SK-N-SH (cell line): ENCODE data around the gene TSHZ2. TPM values are rescaled to one million over a fixed set of nuclear protein-coding genes. Genes with fewer than 3 reads are reported as not detected.

Experiments
- CTCF ChIA-PET: fragments of 300-600, 350-600 bp; formaldehyde crosslinking; extraction: SDS; loops from one replicate; lab custom pipeline; 2021; lab: Yijun Ruan, JAX
- POLR2A ChIA-PET: fragments of 350-600 bp; sonication (Branson Sonifier 250); formaldehyde crosslinking; extraction: SDS; loops from one replicate; lab custom pipeline; 2020; ENCODE audit warnings: antibody characterized with exemption, inconsistent platforms; lab: Yijun Ruan, JAX
- DNase-seq: peaks from one replicate; pipeline ENCODE4 v3.0.0; 2012
- H2AFZ ChIP-seq: fragments of 200-600 bp; sonication (generic); 2 replicates; pipeline ENCODE4 v1.8.1; 2016; ENCODE audit warnings: antibody characterized with exemption, mild to moderate bottlenecking, low read depth
- H3F3A ChIP-seq: fragments of 200-600 bp; sonication (generic); replicated peaks from 2 replicates; pipeline ENCODE3; 2016; ENCODE audit warnings: antibody characterized with exemption, mild to moderate bottlenecking; ENCODE audit not compliant: insufficient read depth
- H3K27ac ChIP-seq, 2 experiments: fragments of 200-500 bp in 1 of 2; fragments of 200-600 bp in 1 of 2; sonication (Bioruptor generic) in 1 of 2; sonication (generic), shearing (Covaris generic) in 1 of 2; 2 replicates each; pipeline versions ENCODE4 v1.5.1 to v1.6.1; 2014 to 2016; ENCODE audit warnings: low read depth in 2 of 2, inconsistent platforms in 1 of 2, low read length in 1 of 2, mild to moderate bottlenecking in 1 of 2, mixed read lengths in 1 of 2
- H3K27me3 ChIP-seq: fragments of 200-600 bp; sonication (generic), shearing (Covaris generic); 2 replicates; pipeline ENCODE4 v1.6.1; 2016; ENCODE audit warnings: mixed run types; ENCODE audit not compliant: insufficient read depth
- H3K36me3 ChIP-seq, 2 experiments: fragments of 200-500 bp in 1 of 2; fragments of 200-600 bp in 1 of 2; sonication (Bioruptor generic) in 1 of 2; sonication (generic) in 1 of 2; replicated peaks in 1 of 2; 2 replicates each; pipeline versions ENCODE3 to v1.5.1; 2014 to 2016; ENCODE audit warnings: low read length in 1 of 2, mild to moderate bottlenecking in 1 of 2; ENCODE audit not compliant: insufficient read depth in 2 of 2, control insufficient read depth in 1 of 2
- H3K4me1 ChIP-seq, 2 experiments: fragments of 200-500 bp in 1 of 2; fragments of 200-600 bp in 1 of 2; sonication (Bioruptor generic) in 1 of 2; sonication (generic), shearing (Covaris generic) in 1 of 2; 2 replicates each; pipeline versions ENCODE4 v1.5.1 to v1.6.1; 2014 to 2016; ENCODE audit warnings: low read depth in 1 of 2, low read length in 1 of 2, mixed run types in 1 of 2; ENCODE audit not compliant: insufficient read depth in 2 of 2, control insufficient read depth in 1 of 2
- H3K4me2 ChIP-seq: fragments of 200-600 bp; sonication (generic), shearing (Covaris generic); 2 replicates; pipeline ENCODE4 v1.6.1; 2017; ENCODE audit warnings: mixed run types
- H3K4me3 ChIP-seq, 2 experiments: fragments of 200-500 bp in 1 of 2; fragments of 200-600 bp in 1 of 2; sonication (Bioruptor generic) in 1 of 2; sonication (generic), shearing (Covaris generic) in 1 of 2; 2 replicates each; pipeline versions ENCODE4 v1.5.1 to v1.8.1; 2014 to 2016; ENCODE audit warnings: low read depth in 2 of 2, inconsistent platforms in 1 of 2, low read length in 1 of 2, mild to moderate bottlenecking in 1 of 2, mixed read lengths in 1 of 2, moderate library complexity in 1 of 2
- H3K79me2 ChIP-seq: fragments of 200-600 bp; sonication (generic); 2 replicates; pipeline ENCODE4 v1.8.1; 2017; ENCODE audit warnings: mild to moderate bottlenecking; ENCODE audit not compliant: insufficient read depth
- H3K9ac ChIP-seq: fragments of 200-600 bp; sonication (generic); 2 replicates; pipeline ENCODE4 v1.6.1; 2017; ENCODE audit warnings: mixed run types
- H3K9me2 ChIP-seq: fragments of 200-600 bp; sonication (generic); 2 replicates; pipeline ENCODE4 v1.6.1; 2017; ENCODE audit warnings: mixed run types
- H3K9me3 ChIP-seq: fragments of 200-600 bp; sonication (generic); 2 replicates; pipeline ENCODE4 v1.6.1; 2017; ENCODE audit warnings: mixed run types, mild to moderate bottlenecking, moderate library complexity
- H4K20me1 ChIP-seq: fragments of 200-600 bp; sonication (generic); 2 replicates; pipeline ENCODE4 v1.6.1; 2017; ENCODE audit warnings: mild to moderate bottlenecking, mixed run types; ENCODE audit not compliant: insufficient read depth
- CTCF ChIP-seq: fragments of 200-600 bp; sonication (generic); IDR thresholded peaks from 2 replicates; pipeline ENCODE4 v1.6.1; 2017; ENCODE audit warnings: antibody characterized with exemption, mild to moderate bottlenecking, moderate library complexity
- EP300 ChIP-seq, 2 experiments: IDR thresholded peaks; 2 replicates each; pipeline versions ENCODE4 v1.4.0 to v1.6.1; 2012; ENCODE audit warnings: borderline replicate concordance in 1 of 2, low read depth in 1 of 2, low read length in 1 of 2
- FOSL2 ChIP-seq: IDR thresholded peaks from 2 replicates; pipeline ENCODE4 v1.4.0; 2012; ENCODE audit warnings: low read depth, mild to moderate bottlenecking, moderate library complexity, borderline replicate concordance
- GABPA ChIP-seq: IDR thresholded peaks from 2 replicates; pipeline ENCODE4 v1.4.0; 2012; ENCODE audit warnings: low read depth, mild to moderate bottlenecking
- JUND ChIP-seq: IDR thresholded peaks from 2 replicates; pipeline ENCODE4 v1.4.0; 2012
- MEF2A ChIP-seq: IDR thresholded peaks from 2 replicates; pipeline ENCODE4 v1.4.0; 2012; ENCODE audit warnings: low read depth, borderline replicate concordance
- MXI1 ChIP-seq: IDR thresholded peaks from 2 replicates; pipeline ENCODE4 v1.6.1; 2012; ENCODE audit warnings: mild to moderate bottlenecking, low read depth, low read length, improper control_type of control experiment
- NRF1 ChIP-seq: IDR thresholded peaks from 2 replicates; pipeline ENCODE4 v1.6.1; 2012; ENCODE audit warnings: low read depth, mild to moderate bottlenecking, low read length
- RAD21 ChIP-seq: IDR thresholded peaks from 2 replicates; pipeline ENCODE4 v1.6.1; 2012; ENCODE audit warnings: mild to moderate bottlenecking, low read length
- RXRA ChIP-seq: IDR thresholded peaks from 2 replicates; pipeline ENCODE4 v1.4.0; 2012; ENCODE audit warnings: low read depth, mild to moderate bottlenecking, borderline replicate concordance
- SMC3 ChIP-seq: IDR thresholded peaks from 2 replicates; pipeline ENCODE4 v1.6.1; 2012; ENCODE audit warnings: low read depth, low read length, improper control_type of control experiment
- USF1 ChIP-seq: IDR thresholded peaks from 2 replicates; pipeline ENCODE4 v1.4.0; 2012; ENCODE audit warnings: low read depth, borderline replicate concordance
- WGBS: methylation state at CpG from one replicate; pipeline ENCODE4 v1.1.6; 2017; ENCODE audit warnings: low lambda C conversion rate; 5-methylcytosine and 5-hydroxymethylcytosine counted together
- polyA plus RNA-seq, 3 experiments: library from polyadenylated mRNA; depleted of rRNA; stranded (reverse); fragments of >200 nt; gene quantifications; 2 replicates each; pipeline ENCODE4 v1.2.3, GENCODE V29; 2012

Gene TSHZ2
- polyA plus RNA-seq, 1 of the 3 experiments (the other 2 are of a cell fraction) = 0.13 TPM

- Histone ChIP-seq H4K20me1 (no peaks in the 10 kb centered on the region), H3K27ac (no peak overlapping the region), H3K79me2 (no peaks in the 10 kb centered on the region), H2AFZ (no peak overlapping the region), H3K27me3 (no peaks in the 10 kb centered on the region), H3F3A (no peaks in the 10 kb centered on the region), H3K9me2 (no peaks in the 10 kb centered on the region), H3K4me2 (no peak overlapping the region), H3K4me3 (no peak overlapping the region), H3K9me3 (no peaks in the 10 kb centered on the region), H3K36me3 (no peaks in the 10 kb centered on the region), H3K4me1 (no peaks in the 10 kb centered on the region), H3K9ac (no peak overlapping the region)
- WGBS = 39% methylated on average over 2 of the region's 2 CpGs
- DNase-seq = no peak
- CTCF ChIA-PET = no interaction called here
- POLR2A ChIA-PET = no interaction called here
- TF ChIP-seq JUND = no peak
Measured at GRCh38 chr20:53480913-53481312, 508.8 kb downstream of the TSHZ2 start.

- Histone ChIP-seq H3K9ac (no peak overlapping the region), H3K27ac (no peak overlapping the region), H3K27me3 (no peaks in the 10 kb centered on the region), H2AFZ (0 out of 2 replicates have a peak overlapping the region, but pooled peaks have one; percentile 24), H3K4me3 (no peak overlapping the region), H4K20me1 (no peaks in the 10 kb centered on the region), H3K36me3 (no peaks in the 10 kb centered on the region), H3K4me2 (no peak overlapping the region), H3K79me2 (no peaks in the 10 kb centered on the region), H3K9me3 (no peaks in the 10 kb centered on the region), H3F3A (no peaks in the 10 kb centered on the region), H3K9me2 (no peaks in the 10 kb centered on the region), H3K4me1 (no peaks in the 10 kb centered on the region; a peak in 2 of 4 replicates)
- ChIA-PET CTCF (interaction anchor here (1.3 kb wide), 1 partner anchor 60 kb away, joined by 3 read pairs; no protein-coding TSS in a partner anchor), POLR2A (no interaction called here)
- 62% methylated on average over 4 of the region's 4 CpGs for WGBS
- TF ChIP-seq GABPA = no peak
- TF ChIP-seq USF1 = no peak
- TF ChIP-seq SMC3 = no peak
- no peak for TF ChIP-seq MXI1
- no peak for TF ChIP-seq NRF1
- no peak for TF ChIP-seq RXRA
- no peak for TF ChIP-seq RAD21
- TF ChIP-seq CTCF = no peak
- TF ChIP-seq FOSL2 = no peak
- TF ChIP-seq MEF2A = no peak
- no peak for TF ChIP-seq EP300 (IDR thresholded peaks at IDR 0.05; ENCODE audit: borderline replicate concordance in 1 of 2, low read depth in 1 of 2, low read length in 1 of 2)
- no peak for DNase-seq
Measured at GRCh38 chr20:53487461-53488200, 515.5 kb downstream of the TSHZ2 start.
